ENCODE results near the gene SLC44A3. TPM values are rescaled to one million over a fixed set of nuclear protein-coding genes. Genes with fewer than 3 reads are reported as not detected.
"Not testable (repeated sequence)": the region's sequence is repeated elsewhere in the genome, so short reads cannot be mapped to it uniquely, and the experiment has no call there.

Gene SLC44A3
- total RNA-seq, 2 experiments from 2014 or later = not detected

DNA sequence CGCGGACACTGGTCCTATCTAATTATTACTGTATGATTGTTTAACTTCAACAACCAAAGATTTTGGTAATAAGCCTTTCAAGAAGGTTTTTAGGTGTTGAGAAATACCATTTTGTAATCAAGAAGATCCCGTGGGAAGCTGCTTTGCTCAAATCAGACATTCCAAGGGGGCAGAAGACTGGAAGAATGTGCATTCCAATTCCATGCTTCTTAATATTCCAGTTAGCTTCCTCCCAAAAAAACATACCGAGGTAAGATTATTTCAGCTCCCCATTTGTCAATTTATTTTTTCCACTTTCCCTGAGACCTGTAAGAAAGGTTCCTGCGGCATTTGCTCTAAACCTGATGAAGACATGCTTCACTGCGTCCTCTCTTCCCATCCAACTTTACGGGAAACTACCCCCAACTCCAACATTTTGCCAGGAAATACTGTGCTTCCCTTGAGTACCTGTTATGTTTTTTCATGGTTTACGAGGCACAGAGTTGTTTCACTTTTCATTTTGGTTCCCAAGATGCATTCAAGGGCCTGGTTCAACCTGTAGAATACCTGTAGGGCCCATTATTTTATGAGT, 102.7 kb downstream of the SLC44A3 start:
- CTCF ChIA-PET = no interaction called here
- POLR2A ChIA-PET = no interaction called here

DNA sequence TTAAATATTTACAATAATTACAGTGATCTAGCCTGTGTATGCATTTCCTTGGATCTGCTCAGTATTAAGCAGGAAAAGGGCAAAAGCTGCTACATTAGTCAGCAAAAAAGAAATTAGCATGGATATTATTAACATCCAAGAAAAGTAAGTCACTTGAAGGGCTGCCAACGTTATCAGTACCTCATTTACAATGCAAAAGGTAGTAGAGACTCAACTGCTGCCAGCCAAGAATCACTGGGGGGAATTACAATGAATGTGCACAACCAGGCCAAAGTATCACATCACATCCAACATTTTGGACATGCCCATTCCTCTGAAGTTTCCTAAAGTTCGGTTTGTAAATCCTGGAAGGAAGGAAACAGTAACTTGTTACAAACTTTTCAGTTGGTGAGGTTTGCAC, 104.8 kb downstream of the SLC44A3 start:
- CTCF ChIA-PET = no interaction called here
- POLR2A ChIA-PET = no interaction called here

DNA sequence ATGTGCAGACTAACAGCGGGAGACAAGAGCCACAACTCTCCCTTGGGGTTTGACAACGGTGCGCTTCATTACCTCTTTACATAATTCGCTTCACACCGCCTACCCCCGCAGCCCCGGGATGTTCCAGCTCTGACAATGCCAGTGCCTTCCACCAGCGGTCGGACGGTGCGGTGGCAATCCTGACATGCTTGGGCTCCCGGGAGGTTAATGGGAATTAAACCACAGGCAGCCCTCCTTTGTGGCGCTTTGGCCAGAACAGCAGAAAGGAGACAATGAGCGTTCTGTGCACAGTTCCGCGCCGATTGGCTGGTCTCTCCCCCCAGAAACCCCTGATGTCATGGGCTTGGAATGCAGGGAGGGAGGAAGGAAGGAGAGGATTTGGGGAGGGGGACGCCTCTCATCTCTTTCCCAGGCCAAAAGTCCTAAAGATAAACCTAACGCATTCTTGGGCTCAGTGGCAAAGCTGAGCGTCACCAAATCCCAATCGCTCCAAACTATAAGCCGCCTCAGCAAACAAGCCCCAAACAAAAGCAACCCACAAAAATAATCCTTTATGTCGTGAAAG, 105.5 kb downstream of the SLC44A3 start:
- CTCF ChIA-PET = no interaction called here
- POLR2A ChIA-PET = no interaction called here

DNA sequence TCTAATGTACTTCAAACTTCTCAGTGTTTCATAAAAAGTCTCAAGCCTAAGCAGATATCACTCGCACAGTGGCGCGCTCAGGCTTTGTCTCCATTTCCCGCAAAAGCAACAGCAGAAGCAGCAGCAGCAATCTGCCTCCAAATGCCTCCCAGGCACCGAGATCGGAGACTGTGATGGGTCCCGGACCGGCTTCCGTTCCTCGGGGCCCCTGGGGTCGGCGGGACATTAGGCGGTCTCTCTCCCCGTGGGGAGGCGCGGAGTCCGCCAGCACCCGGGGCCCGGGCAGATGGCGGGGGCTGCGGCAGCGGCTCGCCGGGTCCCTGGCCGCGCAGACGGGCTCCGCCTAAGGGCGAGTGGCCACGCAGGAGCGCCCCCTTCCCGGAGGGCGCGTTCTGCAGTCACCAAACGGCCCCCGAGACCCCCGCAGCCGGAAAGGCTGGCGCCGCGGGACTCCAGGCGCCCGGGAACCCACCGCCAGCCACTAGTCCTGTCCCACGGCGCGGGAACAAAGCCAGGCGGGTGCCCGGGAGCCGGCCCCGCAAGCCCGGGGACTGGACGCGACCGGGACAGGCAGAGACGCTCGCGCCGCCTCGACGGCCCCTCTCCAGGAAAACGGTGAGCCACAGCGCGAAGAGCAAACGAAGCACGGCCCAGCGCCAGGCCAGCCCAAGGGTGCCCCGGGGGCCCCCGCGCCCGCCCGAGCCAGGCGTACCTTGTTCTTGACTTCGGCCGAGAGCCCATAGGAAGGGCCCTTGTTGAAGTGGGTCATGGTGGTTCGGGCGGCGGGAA, 106.2 kb downstream of the SLC44A3 start:
- ChIA-PET CTCF (no interaction called here), POLR2A (no interaction called here)

DNA sequence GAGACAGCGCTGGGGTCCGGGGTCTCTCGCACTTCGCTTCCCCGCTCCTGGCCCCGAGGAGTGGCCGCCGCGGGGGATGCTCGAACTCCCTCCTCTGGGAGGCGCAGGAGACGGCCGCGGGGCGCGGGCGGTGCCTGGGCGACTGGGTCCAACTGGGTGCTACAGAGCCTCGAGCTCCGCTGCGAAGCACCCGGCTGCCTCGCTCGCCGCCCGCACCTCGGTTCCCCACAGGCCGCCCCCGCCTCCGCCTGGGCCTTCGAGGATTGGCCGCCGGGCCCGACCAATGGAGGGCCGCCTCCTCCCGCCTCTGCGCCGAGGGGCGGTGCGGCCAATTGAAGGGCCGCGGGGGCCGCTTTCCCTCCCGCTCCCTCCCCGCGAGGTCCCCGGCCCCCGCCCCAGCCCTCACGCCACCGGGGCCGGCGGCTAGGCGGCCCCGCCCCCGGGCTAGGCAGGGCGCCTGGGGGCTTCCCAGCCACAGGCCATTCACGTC, 106.8 kb downstream of the SLC44A3 start, which contains the start of gene CNN3:
Gene CNN3 (minus strand): TSS at position 196 of the 490 bp plus-strand sequence. CDS start 216 bp downstream, outside the sequence.
- POLR2A ChIA-PET = no interaction called here
- CTCF ChIA-PET = no interaction called here

DNA sequence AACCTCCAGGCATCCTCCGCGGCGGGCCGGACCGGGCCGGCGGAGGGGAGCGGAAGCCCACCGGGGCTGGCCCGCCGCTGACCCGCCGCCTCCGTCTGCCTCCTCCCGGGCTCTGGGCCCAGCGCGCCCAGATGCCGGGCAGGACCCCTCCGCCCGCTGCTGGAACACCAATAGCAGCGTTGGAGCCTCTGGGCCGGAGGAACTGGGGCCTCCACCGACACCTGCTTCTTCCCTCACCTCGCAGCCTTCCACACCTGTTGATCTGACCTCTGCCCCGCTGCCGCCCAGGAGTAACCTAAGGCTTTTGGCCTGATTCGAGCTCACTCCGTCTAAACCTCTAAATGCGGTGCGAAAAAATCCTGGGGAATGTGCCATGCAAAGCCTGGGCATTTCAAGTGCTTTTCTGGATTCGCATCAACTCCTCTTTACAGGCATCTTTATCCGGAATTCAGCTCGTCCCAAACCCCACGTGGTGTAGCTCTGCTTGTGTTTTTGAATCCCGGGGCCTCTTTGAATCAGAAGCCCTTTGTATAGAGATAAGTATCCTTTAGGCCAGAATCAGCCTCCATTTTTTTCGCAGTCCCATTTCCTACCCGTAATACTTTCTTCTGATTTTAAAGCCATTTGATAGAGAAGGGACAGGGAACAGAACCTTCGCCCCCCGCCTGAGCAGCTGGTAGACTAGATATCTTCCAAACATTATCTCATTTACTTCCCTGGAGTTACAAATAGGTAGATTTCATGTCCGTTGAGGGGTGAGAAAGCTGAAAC, 107.4 kb downstream of the SLC44A3 start:
- CTCF ChIA-PET = no interaction called here
- POLR2A ChIA-PET = no interaction called here

DNA sequence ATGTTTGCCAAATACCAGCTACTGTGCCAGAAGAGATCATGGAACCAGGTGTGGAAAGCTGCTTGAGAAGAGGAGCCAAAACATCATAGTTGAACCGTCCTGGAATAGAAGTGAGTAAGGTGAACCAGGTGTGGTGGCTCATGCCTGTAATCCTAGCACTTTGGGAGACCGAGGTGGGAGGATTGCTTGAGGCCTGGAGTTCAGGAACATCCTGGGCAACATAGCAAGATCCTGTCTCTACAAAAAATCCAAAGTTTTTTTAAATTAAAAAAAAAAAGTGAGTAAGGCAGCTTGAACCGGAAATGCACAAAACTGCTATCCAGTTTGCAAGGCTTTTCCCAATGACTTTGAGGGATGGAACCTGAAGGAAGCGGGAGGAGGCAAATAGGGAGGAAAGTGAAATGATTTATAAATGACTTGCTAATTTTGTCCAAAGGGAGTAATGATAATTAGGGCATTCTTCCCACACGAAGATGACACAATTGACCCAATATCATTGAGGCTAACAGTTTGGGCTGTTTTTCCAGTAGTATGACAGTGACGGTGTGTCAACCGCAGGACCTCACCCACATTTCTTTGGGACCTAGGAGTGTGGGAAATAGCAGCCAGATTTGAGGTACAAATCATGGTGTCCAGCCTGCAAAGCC, 108.3 kb downstream of the SLC44A3 start:
- CTCF ChIA-PET = no interaction called here
- POLR2A ChIA-PET = no interaction called here

DNA sequence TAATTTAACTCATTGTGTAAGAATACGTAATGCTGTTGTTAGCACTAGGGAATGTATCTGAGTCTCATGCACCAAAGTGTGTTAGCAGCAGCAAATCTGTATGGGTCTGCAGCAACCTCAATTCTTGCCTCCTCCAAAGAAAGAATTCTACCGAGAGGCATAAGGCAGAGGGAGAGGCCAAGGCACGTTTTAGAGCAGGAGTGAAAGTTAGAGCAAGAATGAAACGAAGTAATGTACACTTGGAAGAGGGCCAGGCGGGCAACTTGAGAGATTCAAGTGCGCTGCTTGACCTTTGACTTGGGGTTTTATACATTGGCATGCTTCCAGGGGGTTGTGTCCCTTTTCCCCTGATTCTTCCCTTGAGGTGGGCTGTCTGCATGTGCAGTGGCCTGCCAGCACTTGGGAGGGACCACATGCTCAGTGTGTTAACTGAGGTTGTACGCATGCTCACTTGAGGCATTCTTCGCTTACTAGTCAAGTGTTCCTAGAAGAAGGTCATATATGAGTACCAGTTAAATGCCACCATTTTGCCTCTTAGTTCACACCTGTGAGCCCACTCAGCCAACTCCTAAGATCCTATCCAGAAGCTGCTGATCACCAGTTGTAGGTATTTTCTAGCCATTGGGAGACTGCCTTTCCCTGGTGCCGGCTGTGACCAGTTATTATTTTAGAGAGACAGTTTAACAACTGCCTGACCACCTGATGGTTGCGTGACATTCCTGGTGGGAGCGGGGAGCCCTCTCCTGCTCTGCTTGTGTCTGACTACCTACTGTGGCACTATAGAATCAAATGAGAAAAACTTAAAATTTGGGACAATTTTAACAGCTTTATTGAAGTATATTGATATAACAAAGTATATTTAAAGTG, 109.4 kb downstream of the SLC44A3 start:
- ChIA-PET CTCF (no interaction called here), POLR2A (no interaction called here)

DNA sequence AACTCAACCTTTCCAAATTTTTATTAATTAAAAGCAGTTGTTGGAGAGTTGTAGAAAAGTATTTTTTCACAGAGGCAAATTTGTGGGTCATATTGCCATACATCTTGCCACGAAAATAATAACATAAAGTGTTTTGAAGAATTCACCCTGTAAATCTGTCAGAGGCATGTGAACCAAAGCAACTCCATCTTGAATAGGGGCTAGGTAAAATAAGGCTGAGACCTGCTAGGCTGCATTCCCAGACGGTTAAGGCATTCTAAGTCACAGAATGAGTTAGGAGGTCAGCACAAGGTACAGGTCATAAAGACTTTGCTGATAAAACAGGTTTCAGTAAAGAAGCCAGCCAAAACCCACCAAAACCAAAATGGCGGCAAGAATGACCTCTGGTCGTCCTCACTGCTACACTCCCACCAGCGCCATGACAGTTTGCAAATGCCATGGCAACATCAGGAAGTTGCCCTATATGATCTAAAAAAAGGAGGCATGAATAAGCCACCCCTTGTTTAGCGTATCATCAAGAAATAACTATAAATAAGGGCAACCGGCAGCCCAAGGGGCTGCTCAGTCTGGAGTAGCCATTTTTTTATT, 111.2 kb downstream of the SLC44A3 start:
- CTCF ChIA-PET = no interaction called here
- POLR2A ChIA-PET = no interaction called here

DNA sequence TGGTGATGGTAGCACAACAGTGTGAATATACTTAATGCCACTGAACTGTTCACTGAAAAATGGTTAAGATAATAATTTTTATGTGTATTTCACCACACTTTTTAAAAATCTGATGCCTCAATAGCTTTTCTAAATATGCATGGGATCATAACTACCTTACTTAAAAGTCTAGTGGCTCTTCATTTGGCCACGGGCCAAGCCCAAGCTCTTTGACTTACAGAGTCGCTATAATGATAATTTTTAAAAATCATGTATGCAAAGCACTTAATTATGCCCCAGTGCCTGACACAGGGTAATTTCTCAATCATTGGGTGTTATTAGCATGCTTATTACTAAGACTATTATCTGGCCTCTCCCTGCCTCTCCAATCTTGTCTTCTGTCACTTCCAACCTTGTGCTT, 114.4 kb downstream of the SLC44A3 start:
- CTCF ChIA-PET = no interaction called here
- POLR2A ChIA-PET = no interaction called here

DNA sequence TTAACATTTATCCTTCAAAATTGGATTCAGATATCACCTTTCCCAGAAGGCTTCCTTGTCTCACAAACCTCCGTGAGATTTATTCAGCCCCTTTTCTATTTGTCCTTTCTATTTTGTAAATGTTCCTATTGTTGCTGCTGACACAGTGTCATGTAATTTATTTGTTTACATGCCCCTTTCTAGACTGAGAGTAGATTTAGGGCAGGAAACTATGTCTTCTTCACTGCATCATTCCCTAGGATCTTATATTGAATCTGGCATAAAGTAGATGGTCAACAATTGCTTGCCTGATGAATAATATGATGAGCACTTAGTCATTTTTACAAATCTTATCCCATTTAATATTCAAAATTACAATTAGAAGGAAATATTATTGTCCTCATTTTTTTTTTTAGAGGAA, 114.9 kb downstream of the SLC44A3 start:
- POLR2A ChIA-PET = no interaction called here
- CTCF ChIA-PET = no interaction called here

DNA sequence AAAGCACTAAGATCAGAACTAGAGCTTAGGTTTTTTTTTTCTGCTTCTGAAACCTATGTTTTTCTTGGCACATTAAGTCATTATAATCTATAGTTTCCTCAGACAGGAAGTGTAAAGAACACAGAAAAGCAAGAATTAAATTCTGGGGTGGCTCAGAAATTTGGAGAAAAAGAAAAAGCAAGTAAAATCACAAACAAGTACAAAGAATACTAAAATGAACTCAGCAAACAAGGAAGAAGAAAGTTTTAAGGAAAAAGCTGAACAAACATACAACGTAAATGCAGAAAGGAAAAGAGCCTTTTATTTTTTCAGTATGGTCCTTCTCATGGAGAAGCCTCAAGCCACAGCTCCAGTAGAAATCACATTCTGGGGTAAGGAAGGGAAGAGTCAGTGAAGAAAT, 115.3 kb downstream of the SLC44A3 start:
- ChIA-PET POLR2A (no interaction called here), CTCF (interaction anchor here (0.7 kb wide), 1 partner anchor 108 kb away, joined by 3 read pairs; no protein-coding TSS in a partner anchor)

DNA sequence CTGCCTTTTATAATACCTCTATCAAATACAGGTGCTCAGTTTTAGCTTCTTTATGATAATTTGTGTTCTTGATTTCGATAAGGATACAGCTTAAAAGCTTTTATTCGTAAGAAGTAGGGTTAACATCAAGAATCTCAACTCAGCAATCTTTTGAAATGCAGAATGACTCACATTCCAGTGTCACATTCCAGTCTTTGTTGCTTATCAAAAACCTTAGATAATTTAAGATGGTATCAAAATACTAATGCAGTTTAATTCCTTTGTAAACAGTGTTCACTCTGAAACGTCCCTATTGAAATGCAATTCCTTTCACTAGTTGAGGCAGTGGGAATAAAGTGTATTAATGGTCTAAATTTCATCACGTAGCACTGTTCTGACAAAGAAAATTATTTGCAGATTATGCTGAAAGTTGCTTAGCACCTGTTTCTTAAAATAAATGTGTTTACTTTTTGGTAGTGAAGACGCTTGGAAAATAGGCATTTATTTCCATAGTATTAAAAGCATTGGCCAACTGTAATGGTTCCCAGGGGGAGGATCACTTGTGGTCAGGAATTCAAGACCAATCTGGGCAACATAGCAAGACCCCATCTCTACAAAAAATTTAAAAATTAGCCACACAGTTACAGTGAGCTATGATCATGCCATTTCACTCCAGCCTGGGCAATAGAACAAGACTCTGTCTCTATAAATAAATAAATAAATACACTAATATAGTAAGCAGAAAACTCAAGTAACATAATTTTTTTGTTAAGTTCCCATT, 116.9 kb downstream of the SLC44A3 start:
- CTCF ChIA-PET = interaction anchor here (0.7 kb wide), 1 partner anchor 107 kb away, joined by 3 read pairs; no protein-coding TSS in a partner anchor
- POLR2A ChIA-PET = no interaction called here

DNA sequence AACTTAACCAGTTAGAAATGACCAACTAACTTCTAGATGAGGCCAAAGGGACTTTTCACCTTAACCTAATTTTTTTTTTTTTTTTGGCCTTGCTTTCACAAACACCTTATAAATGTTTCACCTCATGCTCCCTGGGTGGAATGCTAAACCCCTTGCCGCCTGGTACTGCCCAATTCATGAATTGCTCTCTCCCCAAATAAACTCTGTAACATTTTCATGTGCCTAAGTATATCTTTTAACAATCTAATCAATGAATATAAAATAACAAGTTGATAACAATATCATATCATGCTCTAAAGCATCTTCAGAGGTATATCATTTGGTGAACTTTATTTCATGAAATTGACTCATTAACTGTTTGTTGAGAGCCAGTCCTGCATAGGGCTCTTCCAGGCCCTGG, 117.7 kb downstream of the SLC44A3 start:
- POLR2A ChIA-PET = no interaction called here
- CTCF ChIA-PET = interaction anchor here (0.8 kb wide), 1 partner anchor 106 kb away, joined by 3 read pairs; no protein-coding TSS in a partner anchor

DNA sequence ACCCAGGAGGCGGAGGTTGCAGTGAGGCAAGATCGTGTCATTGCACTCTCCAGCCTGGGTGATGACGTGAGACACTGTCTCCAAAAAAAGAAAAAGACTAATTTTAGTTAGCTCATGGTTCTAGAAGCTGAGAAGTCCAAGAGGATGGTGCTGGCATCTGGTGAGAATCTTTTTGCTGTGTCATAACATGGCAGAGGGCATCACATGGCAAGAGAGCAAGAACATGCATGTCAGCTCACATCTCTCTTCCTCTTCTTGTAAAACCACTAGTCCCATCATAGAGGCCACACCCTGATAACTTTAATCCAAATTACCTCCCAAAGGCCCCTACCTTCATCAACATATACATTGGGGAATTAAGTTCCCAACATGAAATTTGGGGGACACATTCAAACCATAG, 120.6 kb downstream of the SLC44A3 start:
- CTCF ChIA-PET = no interaction called here
- POLR2A ChIA-PET = no interaction called here

DNA sequence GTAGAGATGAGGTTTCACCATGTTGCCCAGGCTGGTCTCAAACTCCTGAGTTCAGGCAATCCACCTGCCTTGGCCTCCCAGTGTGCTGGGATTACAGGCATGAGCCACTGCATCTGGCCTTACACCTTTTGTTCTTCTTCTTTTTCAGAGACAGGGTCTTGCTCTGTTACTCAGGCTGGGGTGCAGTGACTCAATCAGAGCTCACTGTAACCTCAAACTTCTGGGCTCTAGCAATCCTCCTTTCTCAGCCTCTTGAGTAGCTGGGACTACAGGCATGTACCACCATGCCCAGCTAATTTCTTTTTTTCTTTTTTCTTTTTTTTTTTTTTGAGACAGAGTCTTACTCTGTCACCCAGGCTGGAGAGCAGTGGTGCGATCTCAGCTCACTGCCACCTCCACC, 121.3 kb downstream of the SLC44A3 start:
- CTCF ChIA-PET = interaction anchor here (0.6 kb wide), 1 partner anchor 51 kb away, joined by 3 read pairs; no protein-coding TSS in a partner anchor
- POLR2A ChIA-PET = not testable (repeated sequence)

DNA sequence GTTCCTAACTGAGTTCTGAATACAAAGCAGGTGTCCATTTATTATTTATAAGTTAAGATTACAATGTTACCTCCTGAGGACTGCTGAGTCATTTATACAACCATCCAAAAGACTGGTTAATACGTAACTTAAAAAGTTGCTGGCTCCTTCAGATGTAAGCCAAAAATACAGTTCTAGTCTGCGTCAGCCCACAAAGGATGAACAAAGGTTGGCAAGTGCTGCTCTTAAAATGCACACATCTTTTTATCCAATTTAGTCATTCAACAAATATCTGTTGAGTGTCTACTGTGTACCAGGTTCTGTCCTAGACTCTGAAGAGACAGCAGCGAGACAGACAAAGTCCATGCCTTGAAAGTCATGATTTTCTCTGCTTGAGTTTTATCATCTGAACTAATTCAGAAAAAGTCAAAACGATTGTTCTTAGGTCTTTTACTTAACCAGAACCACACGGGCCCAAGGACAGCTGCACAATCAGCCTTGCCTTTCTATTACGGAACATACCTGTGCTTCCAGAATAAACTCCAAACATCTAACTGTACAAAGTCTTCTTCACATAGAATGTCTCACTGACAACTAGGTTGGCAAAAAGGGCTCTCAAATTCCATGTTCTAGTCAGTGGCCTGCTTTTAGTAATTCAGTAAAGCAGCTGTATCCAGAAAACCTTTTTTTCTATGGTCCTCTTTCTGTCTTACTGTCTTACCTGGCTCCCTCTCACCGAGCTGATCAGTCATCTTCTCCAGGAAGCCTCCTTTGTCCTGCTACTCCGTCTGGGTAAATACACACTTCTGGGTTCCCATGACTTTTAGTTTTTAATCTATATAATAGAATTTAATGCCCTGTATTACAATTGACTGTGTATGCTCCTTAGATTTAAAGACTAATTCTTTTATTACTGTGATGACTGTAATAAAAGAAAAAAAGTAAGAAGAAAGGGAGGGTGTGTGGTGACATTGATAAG, 122.3 kb downstream of the SLC44A3 start:
- ChIA-PET CTCF (no interaction called here), POLR2A (no interaction called here)
